Uterus (tissue), 4 donors: ENCODE results near the gene CAMK1. TPM values are rescaled to one million over a fixed set of nuclear protein-coding genes. Genes with fewer than 3 reads are reported as not detected.

Source experiments
- DNase-seq, 2 donors: peaks; one replicate each; pipeline ENCODE4 v3.0.0-alpha.2; 2019 to 2020
- H3K27ac ChIP-seq, 2 donors: fragments of 200-600 bp; sonication (generic); 1 replicate in 1 of 2; 2 replicates in 1 of 2; pipeline ENCODE4 v1.5.1; 2016 to 2018
- H3K27me3 ChIP-seq, 2 donors: fragments of 200-600 bp; sonication (generic); one replicate each; pipeline ENCODE4 v1.5.1; 2018 to 2019; ENCODE audit warnings: control low read depth in 1 of 2
- H3K36me3 ChIP-seq, 2 donors: fragments of 200-600 bp; sonication (generic); one replicate each; pipeline ENCODE4 v1.5.1; 2019; ENCODE audit warnings: control low read depth in 1 of 2
- H3K4me1 ChIP-seq, 2 donors: fragments of 200-600 bp; sonication (generic); one replicate each; pipeline ENCODE4 v1.5.1; 2018 to 2019; ENCODE audit warnings: control low read depth in 1 of 2
- H3K4me3 ChIP-seq, 2 donors: fragments of 200-600 bp; sonication (generic); 1 replicate in 1 of 2; 2 replicates in 1 of 2; pipeline ENCODE4 v1.5.1; 2018 to 2019; ENCODE audit warnings: mild to moderate bottlenecking in 1 of 2
- H3K9me3 ChIP-seq, 2 donors: fragments of 200-600 bp; sonication (generic); one replicate each; pipeline ENCODE4 v1.5.1; 2019; ENCODE audit warnings: control low read depth in 1 of 2
- CTCF ChIP-seq, 4 experiments: fragments of 200-600 bp in 2 of 4; fragments of 450-650 bp in 2 of 4; sonication (generic) in 2 of 4; IDR thresholded peaks; one replicate each; pipeline ENCODE4 v1.5.1; 2016 to 2019; ENCODE audit warnings: antibody characterized with exemption in 4 of 4, mild to moderate bottlenecking in 2 of 4, moderate library complexity in 1 of 4
- POLR2A ChIP-seq, 2 donors: fragments of 450-650 bp; IDR thresholded peaks; one replicate each; pipeline ENCODE4 v1.6.1; 2016; ENCODE audit warnings: antibody characterized with exemption in 2 of 2, mild to moderate bottlenecking in 1 of 2, moderate library complexity in 1 of 2
- intact Hi-C: fragments of 100-400 bp; cut with DNase I; formaldehyde crosslinking; loops from one replicate; pipeline ENCODE4 v1.15.1; 2023; ENCODE audit warnings: low total_unique reads
- total RNA-seq, 4 donors: library from RNA; depleted of rRNA in 3 of 4; stranded (reverse); fragments of >200 nt in 3 of 4; gene quantifications; one replicate each; pipeline versions ENCODE4 v1.1.0 to v1.2.4, GENCODE V29; 2014 to 2023
- donor health status: DM: yes; HTN: yes; CAD: no.

Gene CAMK1
- total RNA-seq, 4 donors from 2014 or later = 19.1 to 63.0 (median 56.7) TPM

- no peaks in the 10 kb centered on the region for H3K4me1 ChIP-seq
- H3K27ac ChIP-seq = no peak overlapping the region
- H3K9me3 ChIP-seq = no peaks in the 10 kb centered on the region
- H3K4me3 ChIP-seq = no peak overlapping the region
- no peak for TF ChIP-seq CTCF (IDR thresholded peaks at IDR 0.05)
- no peak for DNase-seq
- no peaks in the 10 kb centered on the region for H3K27me3 ChIP-seq
- intact Hi-C loops = no loop called here
- no peaks in the 10 kb centered on the region for H3K36me3 ChIP-seq
Observed at GRCh38 chr3:9804996-9805395, 35.2 kb upstream of the CAMK1 start.

GRCh38 chr3:9803494-9803893 lies 33.7 kb upstream of the CAMK1 start:
- TF ChIP-seq POLR2A (IDR thresholded peaks at IDR 0.05) (no peak), CTCF (IDR thresholded peaks at IDR 0.05) (no peak)
- no peaks in the 10 kb centered on the region for H3K36me3 ChIP-seq

GRCh38 chr3:9800529-9800928 lies 30.8 kb upstream of the CAMK1 start:
- no peak for DNase-seq
- Histone ChIP-seq H3K36me3 (no peaks in the 10 kb centered on the region), H3K4me1 (no peaks in the 10 kb centered on the region), H3K9me3 (no peaks in the 10 kb centered on the region), H3K27me3 (no peaks in the 10 kb centered on the region), H3K27ac (no peak overlapping the region), H3K4me3 (no peak overlapping the region)
- intact Hi-C loops = no loop called here
- TF ChIP-seq CTCF (IDR thresholded peaks at IDR 0.05) (no peak), POLR2A (IDR thresholded peaks at IDR 0.05) (no peak)

More at GRCh38 chr3:9803494-9803893, 33.7 kb upstream of the CAMK1 start:
- intact Hi-C loops = no loop called here
- H3K27ac ChIP-seq = no peak overlapping the region
- H3K9me3 ChIP-seq = no peaks in the 10 kb centered on the region
- no peaks in the 10 kb centered on the region for H3K27me3 ChIP-seq
- no peaks in the 10 kb centered on the region for H3K4me1 ChIP-seq
- no peak for DNase-seq
- no peak overlapping the region for H3K4me3 ChIP-seq

- H3K4me1 ChIP-seq = no peaks in the 10 kb centered on the region
- no peaks in the 10 kb centered on the region for H3K27me3 ChIP-seq
- intact Hi-C loops = no loop called here
- H3K4me3 ChIP-seq = no peak overlapping the region
- no peak for DNase-seq
- H3K9me3 ChIP-seq = no peaks in the 10 kb centered on the region
- H3K36me3 ChIP-seq = no peaks in the 10 kb centered on the region
- no peak overlapping the region for H3K27ac ChIP-seq
- TF ChIP-seq POLR2A (IDR thresholded peaks at IDR 0.05) = no peak
- TF ChIP-seq CTCF (IDR thresholded peaks at IDR 0.05) = no peak
Observed at GRCh38 chr3:9797196-9797945, 27.6 kb upstream of the CAMK1 start.

GRCh38 chr3:9795207-9795606 lies 25.5 kb upstream of the CAMK1 start:
- H3K27me3 ChIP-seq = no peaks in the 10 kb centered on the region
- H3K36me3 ChIP-seq = no peaks in the 10 kb centered on the region

More at GRCh38 chr3:9795207-9795606, 25.5 kb upstream of the CAMK1 start:
- DNase-seq = no peak
- no peak for TF ChIP-seq POLR2A (IDR thresholded peaks at IDR 0.05)
- no peak for TF ChIP-seq CTCF (IDR thresholded peaks at IDR 0.05)
- no peaks in the 10 kb centered on the region for H3K9me3 ChIP-seq
- no peak overlapping the region for H3K27ac ChIP-seq
- intact Hi-C loops = no loop called here
- no peak overlapping the region for H3K4me3 ChIP-seq
- H3K4me1 ChIP-seq = no peaks in the 10 kb centered on the region
